ENCODE data around the gene ZFP1.

DNA sequence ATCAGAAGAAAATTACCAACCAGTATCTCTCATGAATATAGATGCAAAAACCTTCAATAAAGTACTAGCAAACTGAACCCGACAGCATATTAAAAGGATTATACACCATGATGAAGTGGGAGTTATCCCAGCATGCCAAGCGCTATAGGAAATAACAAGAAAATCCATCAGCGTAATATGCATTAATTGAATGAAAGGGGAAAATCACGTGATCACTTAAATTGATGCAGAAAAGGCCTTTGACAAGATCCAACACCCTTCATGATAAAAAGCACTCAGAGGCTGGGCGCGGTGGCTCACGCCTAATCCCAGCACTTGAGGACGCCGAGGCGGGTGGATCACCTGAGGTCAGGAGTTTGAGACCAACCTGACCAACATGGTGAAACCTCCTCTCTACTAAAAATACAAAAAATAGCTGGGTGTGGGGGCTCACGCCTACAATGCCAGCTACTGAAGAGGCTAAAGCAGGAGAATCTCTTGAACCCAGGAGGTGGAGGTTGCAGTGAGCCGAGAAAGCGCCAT is 53.8 kb downstream of the ZFP1 start:
- TF ChIP-seq, protein P1, sequence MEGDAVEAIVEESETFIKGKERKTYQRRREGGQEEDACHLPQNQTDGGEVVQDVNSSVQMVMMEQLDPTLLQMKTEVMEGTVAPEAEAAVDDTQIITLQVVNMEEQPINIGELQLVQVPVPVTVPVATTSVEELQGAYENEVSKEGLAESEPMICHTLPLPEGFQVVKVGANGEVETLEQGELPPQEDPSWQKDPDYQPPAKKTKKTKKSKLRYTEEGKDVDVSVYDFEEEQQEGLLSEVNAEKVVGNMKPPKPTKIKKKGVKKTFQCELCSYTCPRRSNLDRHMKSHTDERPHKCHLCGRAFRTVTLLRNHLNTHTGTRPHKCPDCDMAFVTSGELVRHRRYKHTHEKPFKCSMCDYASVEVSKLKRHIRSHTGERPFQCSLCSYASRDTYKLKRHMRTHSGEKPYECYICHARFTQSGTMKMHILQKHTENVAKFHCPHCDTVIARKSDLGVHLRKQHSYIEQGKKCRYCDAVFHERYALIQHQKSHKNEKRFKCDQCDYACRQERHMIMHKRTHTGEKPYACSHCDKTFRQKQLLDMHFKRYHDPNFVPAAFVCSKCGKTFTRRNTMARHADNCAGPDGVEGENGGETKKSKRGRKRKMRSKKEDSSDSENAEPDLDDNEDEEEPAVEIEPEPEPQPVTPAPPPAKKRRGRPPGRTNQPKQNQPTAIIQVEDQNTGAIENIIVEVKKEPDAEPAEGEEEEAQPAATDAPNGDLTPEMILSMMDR (IDR thresholded peaks at IDR 0.05; ENCODE audit: low read length): no peak
- TF ChIP-seq EZH2phosphoT487 (IDR thresholded peaks at IDR 0.05; ENCODE audit: low read length): no peak

All from MM.1S (cell line).